GM23338 (cell line): ENCODE data around the gene PAIP2. TPM values are rescaled to one million over a fixed set of nuclear protein-coding genes. Genes with fewer than 3 reads are reported as not detected.

ENCODE experiments used
- ATAC-seq: fragments of 200-7000 bp; cut with Tn5 transposase; 3 replicates; pipeline ENCODE4 v1.9.1; 2020
- DNase-seq: peaks from one replicate; pipeline ENCODE4 v3.0.0-alpha.2; 2015; ENCODE audit warnings: low spot score
- H2AFZ ChIP-seq: fragments of 200-600 bp; sonication (generic); 2 replicates; pipeline ENCODE4 v1.8.0; 2016; ENCODE audit warnings: antibody characterized with exemption, mild to moderate bottlenecking, moderate library complexity
- H3F3A ChIP-seq: fragments of 200-600 bp; sonication (generic); replicated peaks from 2 replicates; pipeline ENCODE4 v1.8.0; 2017; ENCODE audit warnings: antibody characterized with exemption, mixed run types, low read depth
- H3K27ac ChIP-seq: fragments of 200-600 bp; sonication (generic); 2 replicates; pipeline ENCODE4 v1.6.1; 2016; ENCODE audit warnings: low read depth
- H3K27me3 ChIP-seq: fragments of 200-600 bp; sonication (generic); 2 replicates; pipeline ENCODE4 v1.8.0; 2016; ENCODE audit warnings: mild to moderate bottlenecking, mixed run types, moderate library complexity; ENCODE audit not compliant: insufficient read depth
- H3K36me3 ChIP-seq: fragments of 200-600 bp; sonication (generic); 2 replicates; pipeline ENCODE4 v1.8.0; 2016; ENCODE audit warnings: mild to moderate bottlenecking; ENCODE audit not compliant: insufficient read depth
- H3K4me1 ChIP-seq: fragments of 200-600 bp; sonication (generic); 2 replicates; pipeline ENCODE4 v1.8.0; 2016; ENCODE audit warnings: mild to moderate bottlenecking, moderate library complexity; ENCODE audit not compliant: insufficient read depth
- H3K4me2 ChIP-seq: fragments of 200-600 bp; sonication (generic); 2 replicates; pipeline ENCODE4 v1.7.1; 2017; ENCODE audit warnings: mixed run types
- H3K4me3 ChIP-seq: fragments of 200-600 bp; sonication (generic); 2 replicates; pipeline ENCODE4 v1.6.1; 2016; ENCODE audit warnings: mixed run types
- H3K79me2 ChIP-seq: fragments of 200-600 bp; sonication (generic); replicated peaks from 2 replicates; pipeline ENCODE4 v1.8.0; 2017; ENCODE audit warnings: mild to moderate bottlenecking; ENCODE audit not compliant: insufficient read depth
- H3K9me2 ChIP-seq: fragments of 200-600 bp; sonication (generic); 2 replicates; pipeline ENCODE4 v1.8.0; 2017; ENCODE audit not compliant: insufficient read depth
- H4K20me1 ChIP-seq: fragments of 200-600 bp; sonication (generic); replicated peaks from 2 replicates; pipeline ENCODE4 v1.8.0; 2017; ENCODE audit warnings: mild to moderate bottlenecking; ENCODE audit not compliant: insufficient read depth
- H3K27ac Mint-ChIP-seq: 2 replicates; pipeline ENCODE4 v1.8.0; 2020; ENCODE audit warnings: inconsistent platforms, mild to moderate bottlenecking, moderate library complexity, mixed read lengths
- H3K27me3 Mint-ChIP-seq: 3 replicates; pipeline ENCODE4 v1.8.0; 2022; ENCODE audit warnings: low read depth, mild to moderate bottlenecking, moderate library complexity, mixed read lengths, inconsistent platforms; ENCODE audit not compliant: insufficient read depth, poor library complexity
- H3K36me3 Mint-ChIP-seq: 3 replicates; pipeline ENCODE4 v1.8.0; 2021; ENCODE audit warnings: low read depth, mild to moderate bottlenecking, inconsistent platforms, moderate library complexity, mixed read lengths
- H3K4me1 Mint-ChIP-seq: 3 replicates; pipeline ENCODE4 v1.8.0; 2020; ENCODE audit warnings: mild to moderate bottlenecking, inconsistent platforms, mixed read lengths
- H3K4me3 Mint-ChIP-seq: 3 replicates; pipeline ENCODE4 v1.8.0; 2021; ENCODE audit warnings: moderate library complexity, mild to moderate bottlenecking, inconsistent platforms, mixed read lengths
- H3K9me3 Mint-ChIP-seq: 3 replicates; pipeline ENCODE4 v1.8.0; 2020; ENCODE audit warnings: moderate library complexity, mild to moderate bottlenecking, inconsistent platforms, mixed read lengths
- CREB1 ChIP-seq: fragments of 250-450 bp; sonication (Bioruptor Pico); IDR thresholded peaks from 2 replicates; pipeline ENCODE4 v1.5.0; 2020; ENCODE audit warnings: low read depth, mild to moderate bottlenecking, moderate library complexity
- ETS1 ChIP-seq: IDR thresholded peaks from 2 replicates; pipeline ENCODE4 v1.6.1; 2016; ENCODE audit warnings: antibody characterized with exemption
- EZH2 ChIP-seq: fragments of 200-600 bp; sonication (generic); IDR thresholded peaks from one replicate; pipeline ENCODE4 v1.8.0; 2017; ENCODE audit warnings: antibody characterized with exemption, mild to moderate bottlenecking, low read depth; ENCODE audit not compliant: unreplicated experiment
- EZH2phosphoT487 ChIP-seq: fragments of 200-600 bp; sonication (generic); IDR thresholded peaks from one replicate; pipeline ENCODE4 v1.8.1; 2018; ENCODE audit warnings: antibody characterized with exemption; ENCODE audit not compliant: unreplicated experiment
- JUNB ChIP-seq: IDR thresholded peaks from one replicate; pipeline ENCODE4 v1.6.1; 2016; ENCODE audit warnings: antibody characterized with exemption; ENCODE audit not compliant: unreplicated experiment
- POLR2AphosphoS5 ChIP-seq: IDR thresholded peaks from 2 replicates; pipeline ENCODE4 v1.6.1; 2016; ENCODE audit warnings: antibody characterized with exemption, low read depth
- STAT1 ChIP-seq: IDR thresholded peaks from one replicate; pipeline ENCODE4 v1.6.1; 2016; ENCODE audit warnings: antibody characterized with exemption; ENCODE audit not compliant: unreplicated experiment
- ZNF462 ChIP-seq: fragments of 250-450 bp; sonication (Bioruptor Pico); IDR thresholded peaks from 2 replicates; pipeline ENCODE4 v1.5.0; 2020; ENCODE audit warnings: mild to moderate bottlenecking, moderate library complexity
- polyA plus RNA-seq: library from polyadenylated mRNA; unstranded; fragments of >200 nt; fragmentation: Nextera tagmentation; extraction: Ambion mirVana; gene quantifications from 2 replicates; pipeline ENCODE4 v1.2.1, GENCODE V29; 2016
- total RNA-seq: library from RNA; depleted of rRNA; stranded (reverse); fragments of >200 nt; shearing (Covaris generic); gene quantifications from 2 replicates; pipeline ENCODE4 v1.2.3, GENCODE V29; 2014

Gene PAIP2
- total and polyA plus RNA-seq, 2 experiments from 2014 or later, result 132 to 277 TPM

- TF ChIP-seq ZNF462 (CRISPR knock-in tag), result no peak
- no peak for TF ChIP-seq EZH2
- TF ChIP-seq STAT1, result no peak
Observed at GRCh38 chr5:139415221-139415861, 73.7 kb downstream of the PAIP2 start (continued).

- DNase-seq, result no peak
- no peaks in the 10 kb centered on the region for H3K79me2 ChIP-seq
- H3K9me2 ChIP-seq, result no peaks in the 10 kb centered on the region
- no peaks in the 10 kb centered on the region for H3K27me3 ChIP-seq
- peak overlapping the region; percentile 45; the same call in 1 of the 2 replicates for H3K27ac ChIP-seq
- H3K36me3 ChIP-seq, result peaks cover 4% of the 10 kb centered on the region; the same call in 1 of the 2 replicates
- no peak overlapping the region for H2AFZ ChIP-seq
- Mint-ChIP-seq H3K9me3 (no peaks in the 10 kb centered on the region), H3K36me3 (peaks cover 15% of the 10 kb centered on the region), H3K4me1 (peaks cover 15% of the 10 kb centered on the region), H3K27me3 (no peaks in the 10 kb centered on the region), H3K27ac (no peak overlapping the region), H3K4me3 (no peak overlapping the region)
- no peak overlapping the region for H3K4me3 ChIP-seq
- no peak overlapping the region for H3K4me2 ChIP-seq
- no peak for ATAC-seq
- H3F3A ChIP-seq, result peaks cover 3% of the 10 kb centered on the region; the same call in 1 of the 2 replicates
- no peaks in the 10 kb centered on the region for H4K20me1 ChIP-seq
- no peaks in the 10 kb centered on the region for H3K4me1 ChIP-seq
- TF ChIP-seq EZH2phosphoT487, result no peak
- no peak for TF ChIP-seq EZH2
- TF ChIP-seq CREB1 (CRISPR knock-in tag), result no peak
- TF ChIP-seq ETS1, result no peak
- TF ChIP-seq ZNF462 (CRISPR knock-in tag), result no peak
- no peak for TF ChIP-seq JUNB
- TF ChIP-seq POLR2AphosphoS5, result no peak
Observed at GRCh38 chr5:139415869-139416268, 74.2 kb downstream of the PAIP2 start.
